LNCAP (cell line): ENCODE results near the gene EGFLAM.

Experiments used
- TF ChIP-seq, protein P1 (sequence below): fragments of 450-650 bp; IDR thresholded peaks from 2 replicates; pipeline ENCODE4 v1.5.1; 2017; ENCODE audit warnings: mild to moderate bottlenecking

Gene EGFLAM

GRCh38 chr5:38290028-38290653 lies 31.8 kb downstream of the EGFLAM start:
- TF ChIP-seq, protein P1, sequence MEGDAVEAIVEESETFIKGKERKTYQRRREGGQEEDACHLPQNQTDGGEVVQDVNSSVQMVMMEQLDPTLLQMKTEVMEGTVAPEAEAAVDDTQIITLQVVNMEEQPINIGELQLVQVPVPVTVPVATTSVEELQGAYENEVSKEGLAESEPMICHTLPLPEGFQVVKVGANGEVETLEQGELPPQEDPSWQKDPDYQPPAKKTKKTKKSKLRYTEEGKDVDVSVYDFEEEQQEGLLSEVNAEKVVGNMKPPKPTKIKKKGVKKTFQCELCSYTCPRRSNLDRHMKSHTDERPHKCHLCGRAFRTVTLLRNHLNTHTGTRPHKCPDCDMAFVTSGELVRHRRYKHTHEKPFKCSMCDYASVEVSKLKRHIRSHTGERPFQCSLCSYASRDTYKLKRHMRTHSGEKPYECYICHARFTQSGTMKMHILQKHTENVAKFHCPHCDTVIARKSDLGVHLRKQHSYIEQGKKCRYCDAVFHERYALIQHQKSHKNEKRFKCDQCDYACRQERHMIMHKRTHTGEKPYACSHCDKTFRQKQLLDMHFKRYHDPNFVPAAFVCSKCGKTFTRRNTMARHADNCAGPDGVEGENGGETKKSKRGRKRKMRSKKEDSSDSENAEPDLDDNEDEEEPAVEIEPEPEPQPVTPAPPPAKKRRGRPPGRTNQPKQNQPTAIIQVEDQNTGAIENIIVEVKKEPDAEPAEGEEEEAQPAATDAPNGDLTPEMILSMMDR = no peak

- TF ChIP-seq, protein P1 = no peak
These were observed 33.0 kb downstream of the EGFLAM start for GRCh38 chr5:38291355-38291754.

- TF ChIP-seq, protein P1 = no peak
These were observed 33.9 kb downstream of the EGFLAM start for GRCh38 chr5:38292228-38292627.

GRCh38 chr5:38295751-38296150 lies 37.4 kb downstream of the EGFLAM start:
- TF ChIP-seq, protein P1 = no peak

DNA sequence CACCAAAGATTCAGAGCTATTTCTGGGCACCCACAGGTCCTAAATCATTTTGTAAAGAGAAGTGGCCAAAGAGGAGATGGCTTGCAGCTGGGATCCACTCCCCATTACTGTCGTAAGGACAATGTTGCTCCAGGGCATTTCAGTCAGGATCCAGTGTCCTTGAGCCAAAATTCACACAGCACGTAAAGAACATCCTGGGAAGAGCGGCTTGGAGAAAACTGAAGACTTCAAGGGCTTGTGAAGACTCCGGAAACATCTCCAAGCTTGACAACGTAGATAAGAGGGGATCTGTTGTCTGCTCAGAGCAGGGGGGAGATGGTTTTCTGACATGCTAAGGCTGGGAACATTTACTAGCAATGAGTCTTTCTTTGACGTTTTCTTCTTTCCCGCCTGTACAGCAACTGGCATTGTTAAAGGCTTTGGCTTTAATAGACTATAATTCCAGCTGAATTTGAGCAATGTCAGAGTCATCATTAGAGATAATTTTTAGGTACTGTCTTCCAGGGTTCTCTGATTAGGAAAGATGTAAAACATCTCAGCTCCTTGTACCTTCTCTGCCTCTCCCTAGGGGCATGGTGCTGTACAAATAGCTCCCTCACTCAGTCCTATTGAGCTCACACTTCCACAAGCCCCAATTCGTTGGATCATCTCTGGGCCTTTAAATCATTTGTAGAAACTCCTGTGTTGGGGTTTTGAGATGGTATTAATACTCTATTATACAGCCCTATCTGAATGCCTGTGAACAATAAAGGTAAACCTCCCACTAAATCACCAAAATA lies 39.7 kb downstream of the EGFLAM start:
- TF ChIP-seq, protein P1 = no peak

GRCh38 chr5:38299585-38299984 lies 41.2 kb downstream of the EGFLAM start:
- TF ChIP-seq, protein P1 = no peak

GRCh38 chr5:38305148-38305547 lies 46.8 kb downstream of the EGFLAM start:
- TF ChIP-seq, protein P1 = no peak
